Measurements from ENCODE around the gene OTUD4. TPM values are rescaled to one million over a fixed set of nuclear protein-coding genes. Genes with fewer than 3 reads are reported as not detected.
"Not testable (repeated sequence)": the region's sequence is repeated elsewhere in the genome, so short reads cannot be mapped to it uniquely, and the experiment has no call there.

The OTUD4 gene, protein sequence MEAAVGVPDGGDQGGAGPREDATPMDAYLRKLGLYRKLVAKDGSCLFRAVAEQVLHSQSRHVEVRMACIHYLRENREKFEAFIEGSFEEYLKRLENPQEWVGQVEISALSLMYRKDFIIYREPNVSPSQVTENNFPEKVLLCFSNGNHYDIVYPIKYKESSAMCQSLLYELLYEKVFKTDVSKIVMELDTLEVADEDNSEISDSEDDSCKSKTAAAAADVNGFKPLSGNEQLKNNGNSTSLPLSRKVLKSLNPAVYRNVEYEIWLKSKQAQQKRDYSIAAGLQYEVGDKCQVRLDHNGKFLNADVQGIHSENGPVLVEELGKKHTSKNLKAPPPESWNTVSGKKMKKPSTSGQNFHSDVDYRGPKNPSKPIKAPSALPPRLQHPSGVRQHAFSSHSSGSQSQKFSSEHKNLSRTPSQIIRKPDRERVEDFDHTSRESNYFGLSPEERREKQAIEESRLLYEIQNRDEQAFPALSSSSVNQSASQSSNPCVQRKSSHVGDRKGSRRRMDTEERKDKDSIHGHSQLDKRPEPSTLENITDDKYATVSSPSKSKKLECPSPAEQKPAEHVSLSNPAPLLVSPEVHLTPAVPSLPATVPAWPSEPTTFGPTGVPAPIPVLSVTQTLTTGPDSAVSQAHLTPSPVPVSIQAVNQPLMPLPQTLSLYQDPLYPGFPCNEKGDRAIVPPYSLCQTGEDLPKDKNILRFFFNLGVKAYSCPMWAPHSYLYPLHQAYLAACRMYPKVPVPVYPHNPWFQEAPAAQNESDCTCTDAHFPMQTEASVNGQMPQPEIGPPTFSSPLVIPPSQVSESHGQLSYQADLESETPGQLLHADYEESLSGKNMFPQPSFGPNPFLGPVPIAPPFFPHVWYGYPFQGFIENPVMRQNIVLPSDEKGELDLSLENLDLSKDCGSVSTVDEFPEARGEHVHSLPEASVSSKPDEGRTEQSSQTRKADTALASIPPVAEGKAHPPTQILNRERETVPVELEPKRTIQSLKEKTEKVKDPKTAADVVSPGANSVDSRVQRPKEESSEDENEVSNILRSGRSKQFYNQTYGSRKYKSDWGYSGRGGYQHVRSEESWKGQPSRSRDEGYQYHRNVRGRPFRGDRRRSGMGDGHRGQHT
- polyA plus RNA-seq (ENCODE audit: insufficient read length in 12 of 12): 100 to 1,000 TPM in 3 of 12 donors, 10 to 100 TPM in 8, not detected in 1; 46.5 to 104 (median 88.1) TPM
- long read RNA-seq, donor 1, full-length matches to known transcripts: 2 of 9 reads
- long read RNA-seq, donor 1, partial matches to known transcripts: 7 of 9 reads
- long read RNA-seq, donor 1, other reads (novel, unspliced or antisense): 0 of 9 reads
- long read RNA-seq, donor 2, full-length matches to known transcripts: 8 of 8 reads
- long read RNA-seq, donor 2, partial matches to known transcripts: 0 of 8 reads
- long read RNA-seq, donor 2, other reads (novel, unspliced or antisense): 0 of 8 reads
- long read RNA-seq, donor 3, full-length matches to known transcripts: 7 of 14 reads
- long read RNA-seq, donor 3, partial matches to known transcripts: 7 of 14 reads
- long read RNA-seq, donor 3, other reads (novel, unspliced or antisense): 0 of 14 reads
- long read RNA-seq, donor 4, full-length matches to known transcripts: 2 of 2 reads
- long read RNA-seq, donor 4, partial matches to known transcripts: 0 of 2 reads
- long read RNA-seq, donor 4, other reads (novel, unspliced or antisense): 0 of 2 reads
- long read RNA-seq, donor 5, full-length matches to known transcripts: 12 of 18 reads
- long read RNA-seq, donor 5, partial matches to known transcripts: 0 of 18 reads
- long read RNA-seq, donor 5, other reads (novel, unspliced or antisense): 6 of 18 reads
- long read RNA-seq, donor 6, full-length matches to known transcripts: 2 of 20 reads
- long read RNA-seq, donor 6, partial matches to known transcripts: 12 of 20 reads
- long read RNA-seq, donor 6, other reads (novel, unspliced or antisense): 6 of 20 reads
- long read RNA-seq, donor 7, full-length matches to known transcripts: 4 of 4 reads
- long read RNA-seq, donor 7, partial matches to known transcripts: 0 of 4 reads
- long read RNA-seq, donor 7, other reads (novel, unspliced or antisense): 0 of 4 reads
- long read RNA-seq, donor 8, full-length matches to known transcripts: 6 of 6 reads
- long read RNA-seq, donor 8, partial matches to known transcripts: 0 of 6 reads
- long read RNA-seq, donor 8, other reads (novel, unspliced or antisense): 0 of 6 reads
- long read RNA-seq, donor 9, full-length matches to known transcripts: 1 of 1 reads
- long read RNA-seq, donor 9, partial matches to known transcripts: 0 of 1 reads
- long read RNA-seq, donor 9, other reads (novel, unspliced or antisense): 0 of 1 reads
- long read RNA-seq, donor 10, full-length matches to known transcripts: 8 of 45 reads
- long read RNA-seq, donor 10, partial matches to known transcripts: 24 of 45 reads
- long read RNA-seq, donor 10, other reads (novel, unspliced or antisense): 13 of 45 reads
- long read RNA-seq, donor 11, full-length matches to known transcripts: 3 of 3 reads
- long read RNA-seq, donor 11, partial matches to known transcripts: 0 of 3 reads
- long read RNA-seq, donor 11, other reads (novel, unspliced or antisense): 0 of 3 reads

DNA sequence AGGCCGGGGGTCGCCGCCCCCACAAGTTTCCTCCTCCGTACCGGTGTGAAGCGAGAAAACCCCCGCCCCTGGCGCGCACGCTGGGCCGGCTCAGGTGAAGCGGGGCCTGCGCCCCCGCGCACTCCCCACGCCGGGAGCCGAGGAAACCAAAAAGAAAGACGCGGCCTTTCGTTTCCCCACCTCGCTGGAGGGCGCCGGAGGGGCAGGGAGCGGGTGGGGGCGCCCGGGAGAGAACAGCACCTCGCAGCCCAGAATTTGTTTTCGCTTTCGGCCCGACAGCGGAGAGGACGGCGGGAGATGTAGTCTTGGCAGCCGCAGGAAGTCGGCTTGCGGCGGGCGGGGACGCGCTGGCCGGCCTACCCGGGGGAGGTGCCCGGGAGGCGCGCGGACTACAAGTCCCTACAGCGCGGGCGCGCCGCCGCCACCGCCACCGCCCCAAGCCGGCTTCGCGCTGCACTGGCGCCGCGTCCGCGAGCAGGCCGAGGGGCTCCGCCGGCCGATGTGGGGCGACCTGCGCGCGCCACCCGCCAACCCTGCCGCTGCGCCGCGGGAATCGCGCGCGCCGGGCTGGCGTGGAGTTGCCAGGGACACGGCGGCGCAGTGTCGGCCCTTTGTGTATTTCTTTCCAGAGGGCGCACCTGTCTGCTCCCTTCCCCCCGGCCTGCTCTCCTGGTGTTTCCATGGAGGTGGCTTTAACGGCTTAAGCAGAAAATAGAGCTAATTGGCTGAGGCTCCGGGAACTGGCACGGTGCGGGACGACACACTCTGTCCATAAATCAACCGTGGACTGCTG is at the start of gene OTUD4:
TSS of gene OTUD4 (minus strand) at position 292 of the 793 bp plus-strand sequence. CDS start 616 bp downstream, outside the sequence.
- DNase-seq: peak; percentile 93

- not testable (repeated sequence) for DNase-seq
Observed at GRCh38 chr4:145223228-145223627, 42.8 kb upstream of the OTUD4 start.

GRCh38 chr4:145221529-145221928 is 41.1 kb upstream of the OTUD4 start:
- DNase-seq: not testable (repeated sequence)

- no peak for DNase-seq
Observed at GRCh38 chr4:145219090-145219489, 38.7 kb upstream of the OTUD4 start.

DNA sequence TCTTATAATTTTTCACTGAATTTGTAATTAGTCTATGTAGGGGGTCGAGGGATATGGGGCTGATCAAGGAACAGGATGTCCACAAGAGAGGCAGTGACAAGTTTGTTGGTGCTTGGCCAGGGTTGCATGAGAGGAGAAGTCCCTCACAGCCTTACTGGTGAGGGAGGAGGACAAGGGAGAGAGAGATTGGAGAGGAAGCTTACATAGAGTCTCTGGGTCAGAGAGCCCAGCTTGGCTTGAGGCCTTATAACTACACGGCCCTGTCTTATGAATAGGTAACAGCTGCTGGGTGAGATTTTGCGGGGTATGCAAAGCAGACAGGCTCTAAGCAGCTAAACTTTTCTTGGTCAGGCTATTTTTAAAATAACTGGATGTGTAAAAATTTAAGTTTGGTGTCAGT is 37.9 kb upstream of the OTUD4 start:
- DNase-seq: no peak

- no peak for DNase-seq
Observed at GRCh38 chr4:145217349-145217748, 37.0 kb upstream of the OTUD4 start.

GRCh38 chr4:145216535-145216934 is 36.1 kb upstream of the OTUD4 start:
- peak; percentile 23 for DNase-seq

DNA sequence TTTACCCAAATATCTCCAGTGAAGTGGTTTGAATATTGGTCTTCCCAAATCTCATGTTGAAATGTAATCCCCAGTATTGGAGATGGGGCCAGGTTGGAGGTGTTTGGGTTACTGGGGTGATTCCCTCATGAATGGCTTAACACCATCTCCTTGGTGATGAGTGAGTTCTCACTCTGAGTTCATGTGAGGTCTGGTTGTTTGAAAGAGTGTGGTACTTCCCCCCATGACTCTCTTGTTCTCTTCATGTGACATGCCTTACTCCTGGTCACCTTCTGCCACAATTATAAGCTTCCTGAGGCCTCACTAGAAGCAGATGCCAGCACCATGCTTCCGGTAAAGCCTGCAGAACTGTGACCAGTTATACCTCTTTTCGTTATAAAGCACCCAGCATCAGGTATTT is 32.9 kb upstream of the OTUD4 start:
- DNase-seq: no peak

DNA sequence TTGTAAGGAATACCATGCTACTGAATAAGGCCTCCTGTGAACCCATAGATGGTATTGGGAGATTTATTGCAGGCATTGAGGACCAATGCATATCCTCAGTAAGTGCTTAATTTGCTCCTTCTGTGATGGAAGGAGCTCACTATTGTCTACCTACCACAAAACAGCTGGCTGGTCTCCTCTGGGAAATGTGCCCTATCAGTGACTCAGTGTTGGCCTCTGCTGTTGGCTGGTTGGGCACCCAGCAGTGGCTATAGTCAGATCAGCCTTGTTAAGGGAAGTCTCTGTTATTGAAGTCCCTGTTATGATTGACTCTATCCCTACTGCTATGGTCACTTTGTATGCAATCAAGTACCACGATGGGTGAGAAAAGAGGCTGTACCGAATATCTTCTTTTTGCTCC is 27.5 kb upstream of the OTUD4 start:
- DNase-seq: no peak

DNA sequence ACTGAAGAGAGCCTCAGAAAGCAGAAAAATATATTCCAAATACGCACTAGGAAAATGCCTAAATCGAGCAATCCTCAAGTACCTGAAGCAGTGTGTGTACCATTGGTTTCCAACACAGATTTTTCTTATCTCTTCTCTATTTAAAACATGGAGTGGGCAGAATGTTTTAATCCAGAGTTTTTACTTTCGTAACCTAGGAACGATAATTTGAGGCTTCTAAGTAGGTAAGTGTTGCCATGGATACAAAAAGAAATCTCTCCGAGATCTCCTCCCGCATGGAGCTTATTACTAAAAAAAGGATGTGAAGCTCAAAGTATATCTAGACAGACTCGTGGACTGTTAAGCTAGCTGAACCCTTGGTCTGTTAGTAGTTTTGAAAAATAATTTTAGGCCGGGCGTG is 23.0 kb upstream of the OTUD4 start:
- DNase-seq: no peak

DNA sequence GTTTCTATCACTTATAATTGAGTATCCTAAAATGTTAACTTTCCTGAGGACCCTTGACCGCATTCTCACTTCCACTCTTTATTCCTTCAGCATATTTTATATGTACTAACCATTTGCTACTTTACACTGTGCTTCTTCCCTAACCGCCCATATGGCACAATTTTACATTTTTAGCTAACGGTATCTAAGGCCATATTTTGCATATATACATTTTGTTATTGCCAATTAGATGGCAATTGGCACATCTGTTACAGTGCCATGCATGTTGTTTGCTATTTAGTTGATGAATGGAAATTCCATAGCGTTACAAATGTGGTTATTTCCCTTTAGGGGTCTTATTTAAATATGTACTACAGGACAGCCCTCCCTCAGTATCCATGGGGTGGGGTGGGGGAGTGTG is 20.0 kb upstream of the OTUD4 start:
- no peak for DNase-seq

GRCh38 chr4:145199051-145199716 is 18.8 kb upstream of the OTUD4 start:
- no peak for DNase-seq

- DNase-seq: no peak
Observed at GRCh38 chr4:145196747-145197146, 16.4 kb upstream of the OTUD4 start.

- DNase-seq: no peak
Observed at GRCh38 chr4:145195167-145195952, 15.0 kb upstream of the OTUD4 start.

DNA sequence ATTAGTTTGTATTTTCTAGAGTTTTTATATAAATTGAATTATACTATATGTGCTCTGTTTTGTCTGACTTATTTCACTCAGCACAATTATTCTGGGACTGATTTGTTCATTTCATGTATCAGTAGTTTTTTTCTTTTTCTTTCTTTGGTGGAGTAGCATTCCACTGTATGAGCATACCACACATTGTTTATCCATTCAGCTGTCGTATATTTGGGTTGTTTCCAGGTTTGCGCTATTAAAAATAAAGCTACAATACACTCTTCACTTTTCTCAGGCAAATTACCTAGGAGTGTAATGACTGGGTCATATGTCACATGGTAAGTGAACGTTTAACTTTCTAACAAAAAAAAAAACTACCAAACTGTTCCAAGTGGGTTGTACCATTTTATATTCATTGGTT is 9.6 kb upstream of the OTUD4 start:
- no peak for DNase-seq

DNA sequence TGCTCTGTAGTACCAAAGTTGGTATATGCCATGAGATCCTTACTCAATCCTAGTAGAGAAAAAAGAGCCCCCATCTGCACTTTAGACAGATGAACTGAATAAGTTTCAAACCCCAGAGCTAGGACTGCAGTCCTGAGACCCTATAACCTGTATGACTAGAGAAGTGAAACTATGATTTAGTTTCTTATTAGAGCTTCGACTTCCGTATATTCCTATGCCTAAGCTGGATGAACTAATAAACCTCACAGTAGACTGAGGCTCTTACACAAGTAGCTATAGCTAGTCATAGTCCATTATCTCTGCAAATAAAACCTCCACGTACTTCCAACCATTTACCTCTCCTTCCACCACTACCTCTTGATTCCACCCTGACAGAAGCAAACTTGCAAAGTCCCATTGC is 6.3 kb upstream of the OTUD4 start:
- DNase-seq: no peak

DNA sequence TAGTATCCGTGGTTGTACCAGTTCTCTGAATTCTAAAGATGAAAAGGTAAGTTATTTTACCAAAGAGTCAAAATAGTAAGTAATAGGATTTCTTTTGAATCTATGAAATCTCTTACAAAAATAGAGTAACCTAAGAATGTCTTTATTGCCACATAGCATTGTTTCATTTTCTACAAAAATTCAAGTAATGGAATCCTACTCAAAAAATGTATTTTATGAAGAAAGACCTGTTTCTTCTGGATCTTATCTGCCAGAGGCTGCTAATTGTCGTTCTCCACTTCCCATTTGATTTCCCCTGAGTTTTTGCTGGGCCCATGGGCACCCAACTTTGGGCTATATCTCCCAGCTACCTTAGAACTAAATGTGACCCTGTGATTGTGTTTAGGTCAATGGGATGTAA is 3.2 kb upstream of the OTUD4 start:
- no peak for DNase-seq

All from muscle of arm (tissue), 14 donors.